Right renal cortex interstitium (tissue), 3 donors: ENCODE measurements around the gene SCNN1B. TPM values are rescaled to one million over a fixed set of nuclear protein-coding genes. Genes with fewer than 3 reads are reported as not detected.
"Not testable (repeated sequence)": the region's sequence is repeated elsewhere in the genome, so short reads cannot be mapped to it uniquely, and the experiment has no call there.

ENCODE experiments used
- DNase-seq, 3 donors: peaks; one replicate each; pipeline ENCODE4 v3.0.0-alpha.2; 2013; ENCODE audit warnings: low read depth in 3 of 3, low spot score in 2 of 3
- polyA plus RNA-seq, 3 donors: library from polyadenylated mRNA; unstranded; fragments of 120-200 nt; gene quantifications; one replicate each; pipeline ENCODE4 v1.2.1, GENCODE V29; 2013; ENCODE audit not compliant: insufficient read length in 3 of 3

SCNN1B gene, protein sequence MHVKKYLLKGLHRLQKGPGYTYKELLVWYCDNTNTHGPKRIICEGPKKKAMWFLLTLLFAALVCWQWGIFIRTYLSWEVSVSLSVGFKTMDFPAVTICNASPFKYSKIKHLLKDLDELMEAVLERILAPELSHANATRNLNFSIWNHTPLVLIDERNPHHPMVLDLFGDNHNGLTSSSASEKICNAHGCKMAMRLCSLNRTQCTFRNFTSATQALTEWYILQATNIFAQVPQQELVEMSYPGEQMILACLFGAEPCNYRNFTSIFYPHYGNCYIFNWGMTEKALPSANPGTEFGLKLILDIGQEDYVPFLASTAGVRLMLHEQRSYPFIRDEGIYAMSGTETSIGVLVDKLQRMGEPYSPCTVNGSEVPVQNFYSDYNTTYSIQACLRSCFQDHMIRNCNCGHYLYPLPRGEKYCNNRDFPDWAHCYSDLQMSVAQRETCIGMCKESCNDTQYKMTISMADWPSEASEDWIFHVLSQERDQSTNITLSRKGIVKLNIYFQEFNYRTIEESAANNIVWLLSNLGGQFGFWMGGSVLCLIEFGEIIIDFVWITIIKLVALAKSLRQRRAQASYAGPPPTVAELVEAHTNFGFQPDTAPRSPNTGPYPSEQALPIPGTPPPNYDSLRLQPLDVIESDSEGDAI
- polyA plus RNA-seq, result 10 to 100 TPM; 11.5 to 20.4 (median 13.4) TPM

DNA sequence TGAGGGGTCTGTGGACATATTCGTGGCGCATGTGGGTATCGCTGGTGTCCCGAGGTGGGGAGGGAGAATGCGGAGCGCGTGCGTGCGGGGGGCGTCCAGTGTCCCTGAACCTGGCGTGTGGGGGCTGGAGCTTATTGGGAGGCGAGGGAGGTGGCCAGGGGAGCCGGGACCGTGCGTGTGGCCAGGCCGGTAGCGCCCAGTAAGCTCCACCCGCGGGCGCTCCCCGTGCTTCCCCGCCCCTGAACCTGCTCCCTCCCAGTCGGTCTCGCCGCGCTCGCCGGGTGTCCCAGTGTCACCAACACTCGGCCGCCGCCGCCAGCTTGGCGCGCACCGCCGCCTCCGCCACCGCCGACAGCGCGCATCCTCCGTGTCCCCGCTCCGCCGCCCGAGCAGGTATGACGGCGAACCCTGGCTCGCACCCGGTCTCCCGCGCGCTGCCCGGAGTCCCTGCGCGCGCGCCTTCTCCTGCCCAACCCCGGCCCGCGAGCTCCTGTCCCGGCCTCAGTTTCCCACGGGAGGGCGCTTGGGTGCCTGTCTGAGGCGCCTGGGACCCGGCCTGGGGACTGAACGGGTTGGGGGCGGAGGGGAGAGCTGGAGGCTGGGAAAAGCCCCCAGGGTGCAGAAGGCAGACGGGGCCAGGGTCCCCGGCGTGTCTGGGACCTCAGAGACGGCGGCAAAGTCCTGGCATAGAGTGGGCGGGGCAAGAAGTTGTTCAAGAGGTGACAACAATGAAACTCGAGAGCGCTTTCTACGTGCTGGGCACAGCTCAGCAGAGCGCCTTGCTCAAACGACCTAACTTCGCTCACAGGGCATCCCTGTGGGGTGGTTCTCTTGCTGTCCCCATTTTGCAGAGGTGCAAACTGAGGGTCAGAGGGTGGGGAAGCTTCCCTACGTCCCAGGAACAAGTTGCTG, at the start of gene SCNN1B:
Gene SCNN1B, plus strand, starts transcription at position 258 of the 912 bp plus-strand sequence. CDS start 46,298 bp downstream, outside the sequence.
- DNase-seq, result no peak

DNA sequence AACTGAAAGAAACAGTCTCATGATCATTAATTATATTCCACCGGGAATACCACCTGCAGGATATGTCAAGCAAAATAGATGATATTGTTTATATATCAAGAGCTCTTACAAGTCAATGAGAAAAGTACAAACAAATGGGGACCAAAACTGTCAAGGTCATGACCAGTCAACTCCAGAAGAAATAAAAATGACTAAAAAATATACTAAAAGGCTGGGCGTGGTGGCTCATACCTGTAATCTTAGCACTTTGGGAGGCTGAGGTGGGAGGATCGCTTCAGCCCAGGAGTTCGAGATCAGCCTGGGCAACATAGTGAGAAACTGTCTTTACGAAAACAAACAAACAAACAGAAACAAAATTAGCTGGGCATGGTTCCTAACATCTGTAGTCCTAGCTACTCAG, 49.8 kb upstream of the SCNN1B start:
- DNase-seq, result no peak

DNA sequence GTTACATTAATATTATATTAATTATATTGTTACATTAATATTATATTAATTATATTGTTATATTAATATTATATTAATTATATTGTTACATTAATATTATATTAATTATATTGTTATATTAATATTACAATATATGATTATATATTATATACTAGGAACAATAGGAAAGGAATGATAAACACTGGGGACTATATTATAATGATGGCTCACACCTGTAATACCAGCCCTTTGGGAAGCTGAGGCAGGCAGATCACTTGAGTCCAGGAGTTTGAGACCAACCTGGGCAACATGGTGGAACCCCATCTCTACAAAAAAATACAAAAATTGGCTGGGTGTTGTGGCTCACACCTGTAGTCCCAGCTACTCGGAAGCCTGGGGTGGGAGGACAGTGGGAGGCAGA, 48.5 kb upstream of the SCNN1B start:
- DNase-seq, result not testable (repeated sequence)

DNA sequence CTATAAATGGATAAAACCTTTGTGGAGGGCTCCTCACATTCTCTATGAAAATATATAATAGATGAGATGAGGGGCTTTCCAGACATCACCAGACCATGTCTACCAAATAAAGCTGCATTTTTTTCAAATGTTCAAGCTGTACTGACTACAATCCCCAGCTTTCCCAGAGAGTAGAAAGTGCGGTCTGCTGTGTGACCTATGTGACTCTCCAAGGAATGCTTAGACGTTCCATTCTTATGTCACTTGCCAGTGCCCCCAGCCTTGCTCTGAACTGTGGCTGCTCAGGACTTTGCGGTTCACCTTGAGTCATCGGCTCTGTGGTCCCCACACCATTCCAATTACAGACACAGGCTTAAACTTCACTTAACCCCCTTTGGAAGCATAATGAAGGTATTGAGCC, 47.8 kb upstream of the SCNN1B start:
- DNase-seq, result no peak

DNA sequence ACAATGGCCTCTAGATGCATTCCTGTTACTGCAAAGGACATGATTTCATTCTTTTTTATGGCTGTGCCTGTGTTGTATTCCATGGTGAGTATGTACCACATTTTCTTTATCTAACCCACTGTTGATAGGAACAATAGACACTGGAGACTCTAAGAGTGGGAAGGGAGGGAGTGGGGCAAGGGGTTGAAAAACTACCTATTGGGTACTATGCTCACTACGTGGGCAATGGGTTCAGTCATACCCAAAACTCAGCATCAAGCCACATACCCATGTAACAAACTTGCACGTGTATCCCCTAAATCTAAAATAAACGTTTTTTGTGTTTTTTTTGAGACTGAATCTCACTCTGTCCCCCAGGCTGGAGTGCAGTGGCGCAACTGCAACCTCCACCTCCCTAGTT, 47.1 kb upstream of the SCNN1B start:
- no peak for DNase-seq

DNA sequence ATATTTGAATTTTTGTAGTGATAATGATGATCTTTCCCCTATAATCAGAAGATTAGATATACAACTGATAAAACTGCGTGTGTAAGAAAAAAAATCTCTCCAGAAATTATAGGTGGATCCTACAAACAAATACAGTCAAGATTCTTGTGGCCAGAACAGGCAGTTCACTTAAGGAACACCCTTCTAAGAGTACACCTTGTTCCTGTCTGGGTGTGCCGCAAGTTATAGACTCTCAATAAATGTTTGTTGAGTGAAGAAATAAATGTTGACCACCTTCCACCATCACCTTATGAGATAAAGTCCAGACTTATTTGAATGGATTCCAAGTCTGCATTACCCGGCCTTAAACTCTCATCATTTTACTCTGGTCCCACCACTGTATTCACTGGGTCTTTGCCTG, 45.7 kb upstream of the SCNN1B start:
- no peak for DNase-seq

DNA sequence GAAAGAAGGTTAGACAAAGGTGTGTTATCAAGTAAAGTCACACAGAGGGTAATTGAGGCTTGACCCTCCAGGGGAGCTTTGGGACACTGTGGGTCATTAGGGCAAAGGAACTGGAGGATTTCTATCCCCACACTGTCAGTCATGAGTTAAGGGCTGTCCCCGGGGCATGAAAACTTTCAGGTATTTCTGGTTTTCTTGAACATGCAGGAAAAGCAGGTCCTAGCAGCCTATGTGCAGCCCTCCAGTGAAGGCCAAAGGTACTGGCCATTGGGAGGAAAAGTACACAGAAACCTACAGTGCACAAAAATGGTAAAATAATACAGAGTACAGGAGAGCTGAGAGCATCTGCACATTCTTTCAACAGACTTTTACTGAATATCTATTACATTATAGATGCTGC, 44.4 kb upstream of the SCNN1B start:
- DNase-seq, result no peak

DNA sequence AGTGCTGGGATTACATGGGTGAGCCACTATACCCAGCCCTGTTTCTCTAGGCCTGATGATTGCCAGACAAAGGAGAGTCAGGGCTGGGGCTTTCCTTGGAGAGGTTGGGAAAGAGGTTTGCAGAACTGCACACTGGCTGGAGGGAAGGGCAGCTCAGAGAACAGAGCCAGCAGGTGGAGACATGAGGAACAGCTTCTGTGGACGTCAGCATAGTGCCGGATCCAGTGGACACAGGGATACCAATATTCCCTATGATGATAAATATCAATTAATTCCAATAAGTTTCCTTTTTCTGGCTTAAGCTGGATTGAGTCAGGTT, 43.2 kb upstream of the SCNN1B start:
- no peak for DNase-seq

DNA sequence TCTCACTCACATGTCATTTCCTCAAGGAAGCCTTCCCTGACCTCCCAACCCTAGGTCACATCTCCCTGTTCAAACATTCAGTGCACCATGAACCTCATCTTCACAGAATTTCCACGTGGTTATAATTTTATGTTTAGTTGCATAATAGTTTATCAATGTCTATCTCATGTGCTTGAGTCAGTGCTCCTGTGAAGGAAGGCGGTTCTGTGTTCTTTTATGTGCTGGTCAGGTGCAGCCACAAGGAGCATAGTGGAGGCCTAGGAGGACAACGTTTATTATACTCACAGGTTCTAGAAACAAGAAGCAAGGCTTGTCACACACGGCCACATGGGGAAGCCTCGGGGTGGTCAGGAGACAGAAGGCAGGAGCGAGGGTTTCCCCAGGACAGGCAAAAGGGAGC, 34.5 kb upstream of the SCNN1B start:
- DNase-seq, result no peak

DNA sequence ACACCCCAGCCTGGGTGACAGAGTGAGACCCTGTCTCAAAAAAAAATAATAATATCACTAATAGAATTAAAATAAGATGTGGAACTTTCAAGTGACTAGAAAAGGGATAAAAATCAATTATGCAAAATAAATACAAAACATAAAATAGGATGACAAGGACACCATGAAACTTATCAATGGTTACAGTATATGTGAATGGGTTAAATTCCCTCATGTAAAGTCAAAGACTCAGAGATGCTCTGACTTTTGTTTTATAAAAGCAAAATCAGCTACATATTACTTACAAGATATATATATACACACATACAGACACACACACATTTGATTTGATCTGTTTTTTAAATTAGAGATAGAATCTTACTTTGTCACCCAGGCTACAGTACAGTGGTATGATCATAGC, 33.5 kb upstream of the SCNN1B start:
- no peak for DNase-seq

DNA sequence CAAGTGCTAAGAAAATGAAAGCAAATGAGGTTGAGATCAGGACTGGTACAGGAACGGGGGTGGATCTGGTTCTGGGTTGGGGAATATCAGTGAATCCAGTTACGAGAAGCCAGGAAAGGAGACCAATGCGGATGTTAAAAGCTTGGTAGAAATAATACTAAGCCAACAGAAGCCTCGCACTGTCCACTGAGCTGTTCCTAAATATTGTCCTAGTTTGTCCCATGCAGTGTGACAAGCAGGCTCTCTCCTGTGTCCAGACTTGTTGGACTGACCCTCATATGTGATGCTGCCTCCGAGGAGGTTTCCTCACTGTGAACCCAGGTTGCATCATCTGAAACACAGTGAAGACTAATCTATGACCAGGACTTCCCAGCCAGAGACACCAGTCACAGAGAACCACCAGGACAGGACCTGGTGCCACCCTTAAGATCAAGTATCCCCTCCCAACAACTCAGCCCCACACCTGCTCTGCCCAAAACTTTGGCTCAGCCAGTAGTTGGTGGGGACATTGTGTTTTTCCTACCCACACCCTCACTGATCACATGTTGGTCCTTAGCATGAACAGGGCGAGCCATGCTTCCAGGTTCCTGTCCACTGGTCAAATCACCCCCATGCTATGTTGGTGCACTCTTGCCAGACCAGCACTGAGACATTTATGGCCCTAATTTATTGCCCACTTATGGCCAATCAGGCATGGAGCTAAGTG, 32.7 kb upstream of the SCNN1B start:
- DNase-seq, result peak in 1 of 3 donors; percentile 31

DNA sequence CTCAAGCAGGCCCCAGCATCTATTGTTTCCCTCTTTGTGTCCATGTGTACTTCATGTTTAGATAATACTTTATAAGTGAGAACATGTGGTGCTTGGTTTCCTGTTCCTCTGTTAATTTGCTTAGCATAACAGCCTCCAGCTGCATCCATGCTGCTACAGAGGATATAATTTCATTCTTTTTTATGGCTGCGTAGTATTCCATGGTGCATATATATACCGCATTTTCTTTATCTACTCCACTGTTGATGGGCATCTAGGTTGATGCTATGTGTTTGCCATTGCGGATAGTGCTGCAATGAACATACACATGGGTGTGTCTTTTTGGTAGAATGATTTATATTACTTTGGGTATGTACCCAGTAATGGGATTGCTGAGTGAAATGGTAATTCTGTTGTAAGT, 31.4 kb upstream of the SCNN1B start:
- DNase-seq, result no peak

DNA sequence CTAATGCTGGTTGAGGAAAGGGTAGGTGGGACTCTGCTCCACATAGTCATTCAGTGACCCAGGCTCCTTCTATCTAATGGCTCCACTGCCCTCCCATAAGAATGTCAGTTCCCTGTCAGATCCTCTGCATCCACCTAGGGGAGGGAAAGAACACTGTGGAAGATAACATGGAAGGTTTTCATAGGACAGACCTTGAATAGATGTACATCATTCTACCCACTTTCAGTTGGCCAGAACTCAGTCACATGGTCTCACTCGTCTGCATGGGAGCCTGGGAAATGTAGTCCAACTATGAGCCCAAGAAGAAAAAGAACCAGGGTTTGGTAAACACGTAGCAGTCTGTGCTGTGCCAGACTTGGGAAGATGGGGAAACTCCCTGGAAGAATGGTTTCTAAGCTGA, 27.1 kb upstream of the SCNN1B start:
- no peak for DNase-seq

DNA sequence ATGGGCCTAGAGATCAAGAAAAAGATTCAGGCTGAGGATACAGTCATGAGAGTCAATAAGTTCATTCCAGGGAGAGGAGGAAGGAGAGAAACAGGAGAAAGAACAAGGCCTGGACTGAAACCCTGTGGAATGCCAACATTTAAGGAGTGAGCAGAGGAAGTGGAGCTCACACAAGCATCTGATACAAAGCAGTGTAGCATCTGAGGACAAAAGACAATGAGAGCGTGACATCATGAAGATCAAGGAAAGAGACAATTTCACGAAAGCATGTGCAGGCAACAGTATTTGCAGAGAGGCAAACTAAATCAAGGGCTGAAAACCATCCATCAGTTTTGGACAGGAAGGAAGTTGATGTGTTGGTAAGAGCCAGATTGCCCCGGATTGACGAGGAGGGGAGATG, 25.3 kb upstream of the SCNN1B start:
- no peak for DNase-seq

DNA sequence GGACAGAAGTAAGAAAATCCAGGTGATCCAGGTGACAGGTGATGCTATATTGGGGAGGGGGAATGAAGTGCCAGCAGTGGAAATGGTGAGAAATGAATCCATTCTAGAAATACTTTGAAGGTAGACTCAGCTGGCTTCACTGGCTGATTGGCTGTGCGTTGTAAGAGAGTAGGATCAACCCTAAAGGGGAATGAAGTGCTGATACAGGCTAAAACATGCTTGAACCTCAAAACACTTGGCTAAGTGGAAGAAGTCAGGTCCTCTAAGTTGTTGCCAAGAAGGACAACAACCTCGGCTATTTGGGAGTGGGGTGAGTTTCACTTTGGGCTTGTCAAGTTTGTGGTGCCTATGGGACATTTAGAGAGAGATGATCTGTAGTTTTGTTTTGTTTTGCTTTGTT, 24.1 kb upstream of the SCNN1B start:
- no peak for DNase-seq

DNA sequence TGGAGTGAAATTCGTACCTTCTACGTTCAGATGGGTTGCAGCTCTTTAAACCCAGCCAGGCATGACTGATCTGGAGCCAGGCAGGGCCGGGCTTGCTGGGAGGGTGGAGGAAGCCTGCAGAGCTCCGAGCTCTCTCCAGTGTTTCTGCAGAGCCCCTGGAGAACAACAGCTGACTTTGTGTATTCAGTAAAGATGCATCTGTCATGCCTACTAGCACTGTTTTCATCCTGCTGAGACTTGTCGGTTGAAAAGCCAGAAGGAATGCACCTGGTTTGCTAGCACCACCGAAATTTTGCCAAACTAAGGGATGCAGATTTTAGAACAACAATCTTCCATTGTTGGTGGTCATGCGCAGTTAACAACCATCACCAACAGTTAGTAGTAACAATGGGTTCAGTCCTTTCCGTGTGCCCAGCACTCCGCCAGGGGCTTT, 22.4 kb upstream of the SCNN1B start:
- DNase-seq, result no peak

DNA sequence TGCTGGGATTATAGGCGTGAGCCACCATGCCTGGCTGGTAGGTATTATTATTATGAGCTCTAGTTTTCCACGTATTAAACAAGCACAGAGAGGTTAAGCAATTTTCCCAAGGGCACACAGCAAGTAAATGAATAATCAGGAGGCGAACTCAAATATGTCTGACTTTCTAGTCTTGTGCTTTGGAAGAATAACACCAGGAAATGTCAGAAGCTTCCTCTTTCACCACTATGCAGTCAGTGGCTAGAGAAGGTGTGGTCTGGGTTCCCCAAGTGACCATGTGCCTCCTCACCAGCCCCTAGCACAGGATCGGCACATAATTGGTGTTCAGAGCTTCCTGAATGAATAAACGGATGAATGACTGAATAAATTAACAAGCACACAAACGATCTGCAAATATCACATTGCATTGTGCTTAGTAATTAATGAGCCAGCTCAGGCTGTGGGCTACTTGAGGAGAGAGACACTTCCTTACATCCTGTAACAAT, 21.6 kb upstream of the SCNN1B start:
- no peak for DNase-seq

DNA sequence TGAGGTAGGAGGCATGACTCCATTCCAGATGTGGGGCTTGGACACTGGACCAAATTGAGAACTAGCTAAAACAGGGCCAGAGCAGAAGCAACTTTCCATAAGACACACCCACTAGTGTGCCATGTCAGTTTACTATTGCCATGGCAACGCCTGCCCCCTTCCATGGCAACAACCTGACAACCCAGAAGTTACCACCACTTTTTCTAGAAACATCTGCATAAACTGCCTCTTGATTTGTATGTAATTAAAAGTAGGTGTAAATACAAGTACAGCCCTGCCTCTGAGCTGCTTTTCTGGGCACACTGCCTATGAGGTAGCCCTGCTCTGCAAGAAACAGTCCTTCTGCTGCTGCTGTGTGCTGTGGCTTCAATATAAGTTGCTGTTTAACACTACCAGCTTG, 19.5 kb upstream of the SCNN1B start:
- DNase-seq, result no peak

DNA sequence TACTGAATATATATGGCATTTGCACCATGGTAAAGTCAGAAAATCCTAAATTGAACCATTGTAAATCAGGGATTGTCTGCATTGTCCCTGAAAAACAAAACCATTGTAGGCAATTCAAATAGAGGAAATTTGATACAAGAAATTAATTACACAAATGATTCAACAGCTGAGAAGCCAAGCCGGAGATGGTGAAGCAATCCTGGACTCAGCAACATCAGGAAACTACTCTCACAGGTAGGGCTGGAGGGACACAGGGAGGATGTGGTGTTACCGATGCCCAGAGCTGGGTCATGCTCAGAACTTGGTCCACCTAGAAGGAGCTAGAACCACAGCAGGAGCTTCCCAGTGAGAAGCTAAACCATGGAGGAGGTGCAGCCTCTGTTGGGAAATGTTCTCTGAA, 18.5 kb upstream of the SCNN1B start:
- no peak for DNase-seq

DNA sequence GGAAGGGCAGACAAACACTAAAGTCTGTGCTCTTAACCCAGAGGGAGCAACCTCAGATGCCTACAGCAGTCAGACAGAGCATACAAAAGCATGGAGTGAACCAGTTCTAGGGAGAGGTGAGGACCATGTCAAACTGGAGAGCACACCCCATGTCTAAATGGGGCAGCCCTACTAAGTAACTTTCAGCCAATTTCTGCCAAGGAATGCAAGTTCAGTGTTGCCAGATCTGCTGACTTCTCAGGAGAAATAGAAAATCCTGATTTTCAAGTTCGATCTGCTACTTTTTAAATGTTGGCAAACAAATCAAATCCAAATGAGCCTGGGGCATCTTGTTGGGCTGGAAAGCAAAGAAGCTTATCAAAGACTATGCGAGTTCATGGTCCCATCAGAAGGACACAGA, 17.5 kb upstream of the SCNN1B start:
- no peak for DNase-seq

DNA sequence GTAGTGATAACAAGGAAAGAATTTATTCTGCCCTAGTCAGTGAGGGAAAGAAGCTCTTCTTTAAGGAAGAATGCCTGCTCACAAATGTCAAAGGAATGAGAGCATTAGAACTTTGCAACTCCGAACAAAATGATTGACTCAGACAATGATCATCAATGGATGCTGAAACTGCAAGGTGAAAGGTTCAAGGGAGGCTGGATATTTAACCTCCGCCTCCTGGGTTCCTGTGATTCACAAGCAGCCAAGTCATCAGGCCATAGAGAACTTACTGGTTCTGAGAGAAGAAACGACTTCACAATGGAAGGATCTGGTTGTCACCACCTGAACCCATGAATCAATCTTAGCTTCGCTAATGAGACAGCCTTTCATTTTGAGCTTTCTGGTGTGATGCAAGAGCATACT, 16.0 kb upstream of the SCNN1B start:
- no peak for DNase-seq
